HepG2 (cell line): ENCODE data around the gene RAP1A. TPM values are rescaled to one million over a fixed set of nuclear protein-coding genes. Genes with fewer than 3 reads are reported as not detected.

Source experiments
- ARNT ChIP-seq: fragments of 450-650 bp; IDR thresholded peaks from 2 replicates; pipeline ENCODE4 v1.6.1; 2017
- CAMTA2 ChIP-seq: sonication (generic); formaldehyde crosslinking; IDR thresholded peaks from 2 replicates; pipeline ENCODE4 v1.4.0; 2020; ENCODE audit warnings: mild to moderate bottlenecking, missing genetic modification reagents, borderline replicate concordance
- EEA1 ChIP-seq: sonication (generic); formaldehyde crosslinking; IDR thresholded peaks from 2 replicates; pipeline ENCODE4 v1.5.1; 2020; ENCODE audit warnings: mild to moderate bottlenecking, missing genetic modification reagents, borderline replicate concordance
- ERF ChIP-seq: IDR thresholded peaks from 2 replicates; pipeline ENCODE4 v1.6.1; 2018; ENCODE audit warnings: missing biosample characterization, missing genetic modification reagents
- FOXC1 ChIP-seq: sonication (generic); formaldehyde crosslinking; IDR thresholded peaks from 2 replicates; pipeline ENCODE4 v1.8.0; 2022; ENCODE audit warnings: mild to moderate bottlenecking, missing genetic modification reagents, borderline replicate concordance
- GABPB1 ChIP-seq: IDR thresholded peaks from 2 replicates; pipeline ENCODE4 v1.6.1; 2016; ENCODE audit warnings: mild to moderate bottlenecking, missing genetic modification reagents, moderate library complexity, missing compliant biosample characterization
- KAT8 ChIP-seq: IDR thresholded peaks from 2 replicates; pipeline ENCODE4 v1.6.1; 2016; ENCODE audit warnings: missing genetic modification reagents, missing compliant biosample characterization
- KDM2A ChIP-seq: sonication (generic); formaldehyde crosslinking; IDR thresholded peaks from 2 replicates; pipeline ENCODE4 v1.4.0; 2020; ENCODE audit warnings: low read depth, missing genetic modification reagents, borderline replicate concordance
- KDM5A ChIP-seq: fragments of 200-600 bp; sonication (generic); IDR thresholded peaks from 2 replicates; pipeline ENCODE4 v1.7.0; 2018; ENCODE audit warnings: antibody characterized with exemption, mild to moderate bottlenecking, low read length, borderline replicate concordance
- KDM5B ChIP-seq: sonication (generic); formaldehyde crosslinking; IDR thresholded peaks from 2 replicates; pipeline ENCODE4 v1.4.0; 2020; ENCODE audit warnings: missing genetic modification reagents, mild to moderate bottlenecking, borderline replicate concordance
- KLF15 ChIP-seq: sonication (generic); formaldehyde crosslinking; IDR thresholded peaks from 2 replicates; pipeline ENCODE4 v1.8.1; 2023; ENCODE audit warnings: borderline replicate concordance, mild to moderate bottlenecking, inconsistent platforms, missing genetic modification reagents, mixed read lengths
- MEF2D ChIP-seq: sonication (generic); formaldehyde crosslinking; IDR thresholded peaks from 2 replicates; pipeline ENCODE4 v1.5.1; 2020; ENCODE audit warnings: mild to moderate bottlenecking, missing genetic modification reagents
- MTA1 ChIP-seq: sonication (generic); formaldehyde crosslinking; IDR thresholded peaks from 2 replicates; pipeline ENCODE4 v1.4.0; 2020; ENCODE audit warnings: missing genetic modification reagents, mild to moderate bottlenecking, borderline replicate concordance
- NFATC3 ChIP-seq: sonication (generic); formaldehyde crosslinking; IDR thresholded peaks from 2 replicates; pipeline ENCODE4 v1.5.1; 2020; ENCODE audit warnings: mild to moderate bottlenecking, missing genetic modification reagents
- RAD21 ChIP-seq: fragments of 450-650 bp; formaldehyde crosslinking; IDR thresholded peaks from 2 replicates; pipeline ENCODE4 v1.5.0; 2020; ENCODE audit warnings: mild to moderate bottlenecking
- RARA ChIP-seq: IDR thresholded peaks from 2 replicates; pipeline ENCODE4 v1.6.1; 2016; ENCODE audit warnings: missing genetic modification reagents, missing compliant biosample characterization
- SNAI1 ChIP-seq: sonication (generic); formaldehyde crosslinking; IDR thresholded peaks from 2 replicates; pipeline ENCODE4 v1.5.0; 2020; ENCODE audit warnings: mild to moderate bottlenecking, missing genetic modification reagents, borderline replicate concordance
- YEATS2 ChIP-seq: sonication (generic); formaldehyde crosslinking; IDR thresholded peaks from 2 replicates; pipeline ENCODE4 v1.4.0; 2020; ENCODE audit warnings: missing genetic modification reagents, borderline replicate concordance
- ZNF207 ChIP-seq: fragments of 450-650 bp; IDR thresholded peaks from 2 replicates; pipeline ENCODE4 v1.6.1; 2016; ENCODE audit warnings: antibody characterized with exemption, borderline replicate concordance
- ZNF264 ChIP-seq: sonication (generic); formaldehyde crosslinking; IDR thresholded peaks from 2 replicates; pipeline ENCODE4 v1.4.0; 2020; ENCODE audit warnings: missing genetic modification reagents
- ZNF329 ChIP-seq: sonication (generic); formaldehyde crosslinking; IDR thresholded peaks from 2 replicates; pipeline ENCODE4 v1.9.0; 2021; ENCODE audit warnings: low read depth, mild to moderate bottlenecking, missing genetic modification reagents
- ZNF343 ChIP-seq: sonication (generic); formaldehyde crosslinking; IDR thresholded peaks from 2 replicates; pipeline ENCODE4 v1.4.0; 2020; ENCODE audit warnings: mild to moderate bottlenecking, missing genetic modification reagents
- ZNF44 ChIP-seq: sonication (generic); formaldehyde crosslinking; IDR thresholded peaks from 2 replicates; pipeline ENCODE4 v1.5.1; 2020; ENCODE audit warnings: mild to moderate bottlenecking, missing genetic modification reagents
- ZNF709 ChIP-seq: sonication (generic); formaldehyde crosslinking; IDR thresholded peaks from 2 replicates; pipeline ENCODE4 v1.5.0; 2020; ENCODE audit warnings: mild to moderate bottlenecking, missing genetic modification reagents
- ZNF746 ChIP-seq: sonication (generic); formaldehyde crosslinking; IDR thresholded peaks from 2 replicates; pipeline ENCODE4 v1.8.0; 2022; ENCODE audit warnings: mild to moderate bottlenecking, missing genetic modification reagents
- ZNF782 ChIP-seq: sonication (generic); formaldehyde crosslinking; IDR thresholded peaks from 2 replicates; pipeline ENCODE4 v1.4.0; 2020; ENCODE audit warnings: missing genetic modification reagents, mild to moderate bottlenecking, borderline replicate concordance
- ZSCAN22 ChIP-seq: sonication (generic); formaldehyde crosslinking; IDR thresholded peaks from 2 replicates; pipeline ENCODE4 v1.4.0; 2020; ENCODE audit warnings: mild to moderate bottlenecking, missing genetic modification reagents
- polyA plus RNA-seq, 8 experiments: library from polyadenylated mRNA; depleted of rRNA in 3 of 8; stranded (reverse) in 7 of 8; unstranded in 1 of 8; fragments of >200 nt; fragmentation: Illumina TruSeq in 4 of 8; extraction: Trizol in 4 of 8; gene quantifications; 2 replicates each; pipeline versions ENCODE4 v1.2.1 to v1.2.3, GENCODE V29; 2011 to 2016; ENCODE audit warnings: low read depth in 4 of 8, missing spikeins in 1 of 8, mixed read lengths in 1 of 8; ENCODE audit not compliant: insufficient read depth in 1 of 8
- total RNA-seq, 5 experiments: library from RNA; depleted of rRNA; stranded (reverse); fragments of >200 nt; fragmentation: Illumina TruSeq; extraction: Trizol; gene quantifications; 2 replicates each; pipeline ENCODE4 v1.2.3, GENCODE V29; 2016; ENCODE audit warnings: low read depth in 1 of 5
- TF ChIP-seq, protein P1 (sequence below): sonication (generic); formaldehyde crosslinking; IDR thresholded peaks from 2 replicates; pipeline ENCODE4 v1.5.0; 2020; ENCODE audit warnings: missing genetic modification reagents, mild to moderate bottlenecking, borderline replicate concordance
- TF ChIP-seq, protein P2 (sequence below): sonication (generic); formaldehyde crosslinking; IDR thresholded peaks from 2 replicates; pipeline ENCODE4 v1.4.0; 2020; ENCODE audit warnings: missing genetic modification reagents, borderline replicate concordance

RAP1A gene
- total and polyA plus RNA-seq, 2 of the 13 experiments (the other 11 are each of a cell fraction or from before 2014, with no cell fraction given) = 19.0 to 20.7 TPM

- TF ChIP-seq ZNF782 = no peak
- TF ChIP-seq FOXC1 (CRISPR knock-in tag) = 0 out of 2 replicates have a peak, but pooled peaks have one; percentile 19
- TF ChIP-seq ERF (CRISPR knock-in tag) = no peak
- TF ChIP-seq KDM5B = 0 out of 2 replicates have a peak, but pooled peaks have one; percentile 24
- TF ChIP-seq ZNF709 = no peak
- TF ChIP-seq RAD21 = no peak
- TF ChIP-seq NFATC3 (CRISPR knock-in tag) = no peak
- TF ChIP-seq ZNF343 (CRISPR knock-in tag) = no peak
- peak; percentile 38; the same call in 1 of the 2 replicates for TF ChIP-seq MEF2D (CRISPR knock-in tag)
- no peak for TF ChIP-seq YEATS2 (CRISPR knock-in tag)
- no peak for TF ChIP-seq KLF15 (CRISPR knock-in tag)
- TF ChIP-seq ZNF746 = no peak
- no peak for TF ChIP-seq ZSCAN22 (CRISPR knock-in tag)
- TF ChIP-seq ZNF44 (CRISPR knock-in tag) = no peak
- TF ChIP-seq ZNF329 (CRISPR knock-in tag) = no peak
- TF ChIP-seq, protein P1, sequence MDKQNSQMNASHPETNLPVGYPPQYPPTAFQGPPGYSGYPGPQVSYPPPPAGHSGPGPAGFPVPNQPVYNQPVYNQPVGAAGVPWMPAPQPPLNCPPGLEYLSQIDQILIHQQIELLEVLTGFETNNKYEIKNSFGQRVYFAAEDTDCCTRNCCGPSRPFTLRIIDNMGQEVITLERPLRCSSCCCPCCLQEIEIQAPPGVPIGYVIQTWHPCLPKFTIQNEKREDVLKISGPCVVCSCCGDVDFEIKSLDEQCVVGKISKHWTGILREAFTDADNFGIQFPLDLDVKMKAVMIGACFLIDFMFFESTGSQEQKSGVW (CRISPR knock-in tag) = no peak
- no peak for TF ChIP-seq CAMTA2
- TF ChIP-seq, protein P2, sequence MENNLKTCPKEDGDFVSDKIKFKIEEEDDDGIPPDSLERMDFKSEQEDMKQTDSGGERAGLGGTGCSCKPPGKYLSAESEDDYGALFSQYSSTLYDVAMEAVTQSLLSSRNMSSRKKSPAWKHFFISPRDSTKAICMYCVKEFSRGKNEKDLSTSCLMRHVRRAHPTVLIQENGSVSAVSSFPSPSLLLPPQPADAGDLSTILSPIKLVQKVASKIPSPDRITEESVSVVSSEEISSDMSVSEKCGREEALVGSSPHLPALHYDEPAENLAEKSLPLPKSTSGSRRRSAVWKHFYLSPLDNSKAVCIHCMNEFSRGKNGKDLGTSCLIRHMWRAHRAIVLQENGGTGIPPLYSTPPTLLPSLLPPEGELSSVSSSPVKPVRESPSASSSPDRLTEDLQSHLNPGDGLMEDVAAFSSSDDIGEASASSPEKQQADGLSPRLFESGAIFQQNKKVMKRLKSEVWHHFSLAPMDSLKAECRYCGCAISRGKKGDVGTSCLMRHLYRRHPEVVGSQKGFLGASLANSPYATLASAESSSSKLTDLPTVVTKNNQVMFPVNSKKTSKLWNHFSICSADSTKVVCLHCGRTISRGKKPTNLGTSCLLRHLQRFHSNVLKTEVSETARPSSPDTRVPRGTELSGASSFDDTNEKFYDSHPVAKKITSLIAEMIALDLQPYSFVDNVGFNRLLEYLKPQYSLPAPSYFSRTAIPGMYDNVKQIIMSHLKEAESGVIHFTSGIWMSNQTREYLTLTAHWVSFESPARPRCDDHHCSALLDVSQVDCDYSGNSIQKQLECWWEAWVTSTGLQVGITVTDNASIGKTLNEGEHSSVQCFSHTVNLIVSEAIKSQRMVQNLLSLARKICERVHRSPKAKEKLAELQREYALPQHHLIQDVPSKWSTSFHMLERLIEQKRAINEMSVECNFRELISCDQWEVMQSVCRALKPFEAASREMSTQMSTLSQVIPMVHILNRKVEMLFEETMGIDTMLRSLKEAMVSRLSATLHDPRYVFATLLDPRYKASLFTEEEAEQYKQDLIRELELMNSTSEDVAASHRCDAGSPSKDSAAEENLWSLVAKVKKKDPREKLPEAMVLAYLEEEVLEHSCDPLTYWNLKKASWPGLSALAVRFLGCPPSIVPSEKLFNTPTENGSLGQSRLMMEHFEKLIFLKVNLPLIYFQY (CRISPR knock-in tag) = no peak
- TF ChIP-seq GABPB1 (CRISPR knock-in tag) = no peak
- TF ChIP-seq KAT8 (CRISPR knock-in tag) = no peak
- TF ChIP-seq MTA1 (CRISPR knock-in tag) = peak; percentile 23; the same call in 1 of the 2 replicates
- no peak for TF ChIP-seq SNAI1 (CRISPR knock-in tag)
- TF ChIP-seq RARA (CRISPR knock-in tag) = no peak
- peak; percentile 8; the same call in 1 of the 2 replicates for TF ChIP-seq KDM5A
- no peak for TF ChIP-seq KDM2A (CRISPR knock-in tag)
- TF ChIP-seq EEA1 (CRISPR knock-in tag) = no peak
- no peak for TF ChIP-seq ARNT
- no peak for TF ChIP-seq ZNF207
- no peak for TF ChIP-seq ZNF264
Observed at GRCh38 chr1:111618961-111619634, 491 bp upstream of the RAP1A start (continued).
